HepG2 (cell line): ENCODE results near the gene GRK5. TPM values are rescaled to one million over a fixed set of nuclear protein-coding genes. Genes with fewer than 3 reads are reported as not detected.
A peak's percentile ranks its signal among the peaks of the same experiment; 100 is the strongest.

Source experiments
- ATAC-seq: fragments of 200-7000 bp; cut with Tn5 transposase; 3 replicates; pipeline ENCODE4 v1.9.1; 2020; ENCODE audit warnings: mild to moderate bottlenecking, moderate library complexity
- BruUV-seq: library from RNA; stranded (reverse); fragments of 400-500 nt; replicated peaks from 2 replicates; lab custom pipeline; 2021; lab: Mats Ljungman, UMichigan
- CTCF ChIA-PET: fragments of 300-600 bp; formaldehyde crosslinking; extraction: SDS; loops from one replicate; lab custom pipeline; 2021; ENCODE audit warnings: low total read pairs, inconsistent platforms, low intra/inter-chr PET ratio; lab: Yijun Ruan, JAX
- POLR2A ChIA-PET: fragments of 350-600 bp; sonication (Branson Sonifier 250); formaldehyde crosslinking; loops from one replicate; lab custom pipeline; 2020; ENCODE audit warnings: antibody characterized with exemption, inconsistent platforms; lab: Yijun Ruan, JAX
- DNase-seq: peaks from one replicate; pipeline ENCODE4 v3.0.0-alpha.2; 2015; ENCODE audit warnings: low spot score
- FAIRE-seq: peaks from 3 replicates; lab custom pipeline; 2011; peaks lifted over from hg19 to GRCh38; lab: Jason Lieb, UNC
- H2AFZ ChIP-seq: one replicate; pipeline ENCODE4 v1.6.1; 2011; ENCODE audit warnings: low read length, inconsistent platforms
- H3K27ac ChIP-seq: fragments of 300-600 bp; 3 replicates; pipeline ENCODE4 v1.8.0; 2011; ENCODE audit warnings: mixed run types, mild to moderate bottlenecking, mixed read lengths, low read length, inconsistent platforms; ENCODE audit not compliant: insufficient read depth; ENCODE audit errors: extremely low read length
- H3K27me3 ChIP-seq, 2 experiments: fragments of 200-600 bp in 1 of 2; 2 replicates in 1 of 2; 3 replicates in 1 of 2; pipeline versions ENCODE4 v1.6.0 to v1.8.0; 2011; ENCODE audit warnings: low read length in 2 of 2, mild to moderate bottlenecking in 2 of 2, moderate library complexity in 2 of 2, inconsistent platforms in 1 of 2; ENCODE audit not compliant: insufficient read depth in 2 of 2, control insufficient read depth in 1 of 2
- H3K36me3 ChIP-seq, 2 experiments: fragments of 200-600 bp in 1 of 2; replicated peaks in 1 of 2; 2 replicates in 1 of 2; 3 replicates in 1 of 2; pipeline versions ENCODE4 v1.5.1 to v1.8.0; 2011; ENCODE audit warnings: low read length in 2 of 2, inconsistent platforms in 1 of 2; ENCODE audit not compliant: insufficient read depth in 2 of 2, control insufficient read depth in 1 of 2
- H3K4me1 ChIP-seq: 2 replicates; pipeline ENCODE4 v1.5.1; 2012; ENCODE audit warnings: low read length, inconsistent platforms; ENCODE audit not compliant: insufficient read depth
- H3K4me2 ChIP-seq: 2 replicates; pipeline ENCODE4 v1.6.0; 2011; ENCODE audit warnings: low read depth, low read length, inconsistent platforms
- H3K4me3 ChIP-seq, 3 experiments: fragments of 200-600 bp in 1 of 3; sonication (generic), shearing (Covaris generic) in 1 of 3; replicated peaks in 1 of 3; 2 replicates each; pipeline ENCODE4 v1.5.1; 2011 to 2016; ENCODE audit warnings: low read length in 3 of 3, inconsistent platforms in 2 of 3, low read depth in 2 of 3, mild to moderate bottlenecking in 2 of 3, control low read depth in 1 of 3, mixed read lengths in 1 of 3; ENCODE audit not compliant: insufficient read depth in 1 of 3
- H3K79me2 ChIP-seq: one replicate; pipeline ENCODE4 v1.6.1; 2011; ENCODE audit warnings: low read length, inconsistent platforms; ENCODE audit not compliant: insufficient read depth
- H3K9ac ChIP-seq: 2 replicates; pipeline ENCODE4 v1.6.0; 2011; ENCODE audit warnings: mild to moderate bottlenecking, low read depth, low read length, inconsistent platforms; ENCODE audit not compliant: insufficient read depth
- H3K9me3 ChIP-seq: 2 replicates; pipeline ENCODE4 v1.5.1; 2012; ENCODE audit warnings: mild to moderate bottlenecking, low read length
- H4K20me1 ChIP-seq: 2 replicates; pipeline ENCODE4 v1.6.0; 2011; ENCODE audit warnings: inconsistent platforms, mild to moderate bottlenecking, low read length, moderate library complexity; ENCODE audit not compliant: insufficient read depth
- GLMP ChIP-seq: sonication (generic); formaldehyde crosslinking; IDR thresholded peaks from 2 replicates; pipeline ENCODE4 v1.9.0; 2021; ENCODE audit warnings: missing genetic modification reagents, mild to moderate bottlenecking, borderline replicate concordance
- PHF21A ChIP-seq: sonication (generic); formaldehyde crosslinking; IDR thresholded peaks from 2 replicates; pipeline ENCODE4 v1.5.0; 2020; ENCODE audit warnings: mild to moderate bottlenecking, missing genetic modification reagents
- RAD51 ChIP-seq: fragments of 450-650 bp; IDR thresholded peaks from 2 replicates; pipeline ENCODE4 v1.6.1; 2016; ENCODE audit warnings: borderline replicate concordance
- RARG ChIP-seq: sonication (generic); formaldehyde crosslinking; IDR thresholded peaks from 2 replicates; pipeline ENCODE4 v1.4.0; 2020; ENCODE audit warnings: low read depth, mild to moderate bottlenecking, missing genetic modification reagents
- SP5 ChIP-seq: IDR thresholded peaks from 2 replicates; pipeline ENCODE4 v1.6.1; 2016; ENCODE audit warnings: low read depth, borderline replicate concordance
- SPEN ChIP-seq: sonication (generic); formaldehyde crosslinking; IDR thresholded peaks from 2 replicates; pipeline ENCODE4 v1.5.1; 2020; ENCODE audit warnings: low read depth, mild to moderate bottlenecking, missing genetic modification reagents
- TBL1XR1 ChIP-seq: fragments of 150-350 bp; IDR thresholded peaks from 2 replicates; pipeline ENCODE4 v1.6.1; 2014; ENCODE audit warnings: borderline replicate concordance, low read length; ENCODE audit not compliant: partially characterized antibody
- ZBTB10 ChIP-seq: sonication (generic); formaldehyde crosslinking; IDR thresholded peaks from 2 replicates; pipeline ENCODE4 v1.4.0; 2020; ENCODE audit warnings: missing genetic modification reagents, borderline replicate concordance
- ZBTB26 ChIP-seq: IDR thresholded peaks from 2 replicates; pipeline ENCODE4 v1.6.1; 2016; ENCODE audit warnings: missing compliant biosample characterization, missing genetic modification reagents, borderline replicate concordance
- ZBTB8A ChIP-seq: sonication (generic); formaldehyde crosslinking; IDR thresholded peaks from 2 replicates; pipeline ENCODE4 v1.4.0; 2020; ENCODE audit warnings: mild to moderate bottlenecking, low read depth, missing genetic modification reagents, borderline replicate concordance
- ZFY ChIP-seq: sonication (generic); formaldehyde crosslinking; IDR thresholded peaks from 2 replicates; pipeline ENCODE4 v1.4.0; 2020; ENCODE audit warnings: missing genetic modification reagents
- ZMYM3 ChIP-seq: sonication (generic); formaldehyde crosslinking; IDR thresholded peaks from 2 replicates; pipeline ENCODE4 v1.5.1; 2020; ENCODE audit warnings: mild to moderate bottlenecking, missing genetic modification reagents
- ZNF280D ChIP-seq: sonication (generic); formaldehyde crosslinking; IDR thresholded peaks from 2 replicates; pipeline ENCODE4 v1.5.1; 2020; ENCODE audit warnings: mild to moderate bottlenecking, missing genetic modification reagents
- ZNF564 ChIP-seq: sonication (generic); formaldehyde crosslinking; IDR thresholded peaks from 2 replicates; pipeline ENCODE4 v1.8.1; 2023; ENCODE audit warnings: mild to moderate bottlenecking, missing genetic modification reagents
- ZNF7 ChIP-seq: IDR thresholded peaks from 2 replicates; pipeline ENCODE4 v1.6.1; 2016; ENCODE audit warnings: missing biosample characterization, missing genetic modification reagents
- WGBS: methylation state at CpG from one replicate; pipeline ENCODE4 v1.1.6; 2017; ENCODE audit warnings: low lambda C conversion rate; 5-methylcytosine and 5-hydroxymethylcytosine counted together
- in situ Hi-C: cut with HindIII; loops from 2 replicates; pipeline ENCODE4 v1.10.0; 2017; ENCODE audit warnings: low pct_unique_long_range_greater_than_20kb; ENCODE audit not compliant: extremely low pct_ligation_motif_present
- intact Hi-C: fragments of 100-400 bp; cut with micrococcal nuclease; formaldehyde crosslinking; loops from one replicate; pipeline ENCODE4 v1.10.0; 2022; ENCODE audit not compliant: unreplicated experiment
- polyA plus RNA-seq, 8 experiments: library from polyadenylated mRNA; depleted of rRNA in 3 of 8; stranded (reverse) in 7 of 8; unstranded in 1 of 8; fragments of >200 nt; fragmentation: Illumina TruSeq in 4 of 8; extraction: Trizol in 4 of 8; gene quantifications; 2 replicates each; pipeline versions ENCODE4 v1.2.1 to v1.2.3, GENCODE V29; 2011 to 2016; ENCODE audit warnings: low read depth in 4 of 8, missing spikeins in 1 of 8, mixed read lengths in 1 of 8; ENCODE audit not compliant: insufficient read depth in 1 of 8
- total RNA-seq, 5 experiments: library from RNA; depleted of rRNA; stranded (reverse); fragments of >200 nt; fragmentation: Illumina TruSeq; extraction: Trizol; gene quantifications; 2 replicates each; pipeline ENCODE4 v1.2.3, GENCODE V29; 2016; ENCODE audit warnings: low read depth in 1 of 5

Gene GRK5
- total and polyA plus RNA-seq, 2 of the 13 experiments (the other 11 are each of a cell fraction or from before 2014, with no cell fraction given), result 10.4 to 12.6 TPM

- TF ChIP-seq RARG (CRISPR knock-in tag), result no peak
- TF ChIP-seq ZNF564 (CRISPR knock-in tag), result no peak
- TF ChIP-seq TBL1XR1, result no peak
- no peak for TF ChIP-seq GLMP
- TF ChIP-seq RAD51, result no peak
Measured at GRCh38 chr10:119191881-119192280, 15.5 kb upstream of the GRK5 start (continued).

GRCh38 chr10:119197921-119198320 is 9.4 kb upstream of the GRK5 start:
- H3K9ac ChIP-seq, result no peak overlapping the region
- no peaks in the 10 kb centered on the region for H3K27me3 ChIP-seq
- ChIA-PET CTCF (interaction anchor here (2.1 kb wide), 2 partner anchors 219 to 248 kb away, joined by 19 to 20 read pairs; no protein-coding TSS in a partner anchor), POLR2A (interaction anchor here (1.0 to 2.6 kb wide), 8 partner anchors 8 to 73 kb away, joined by 3 to 14 read pairs (median 10); partner anchors contain the start of genes GRK5 and SFXN4)
- H2AFZ ChIP-seq, result no peak overlapping the region
- peaks cover 46% of the 10 kb centered on the region for H3K4me1 ChIP-seq
- no TSS peak for BruUV-seq
- no peaks in the 10 kb centered on the region for H4K20me1 ChIP-seq
- no peak overlapping the region for H3K27ac ChIP-seq
- ATAC-seq (peak; percentile 30), DNase-seq (peak; percentile 69), FAIRE-seq (no peak)
- in situ Hi-C loops, result loop anchor here (5.0 to 25.0 kb wide), 3 partner anchors 219 to 339 kb away; partner anchors contain the start of gene RGS10
- H3K4me2 ChIP-seq, result peak overlapping the region; percentile 98
- no peaks in the 10 kb centered on the region for H3K36me3 ChIP-seq
- WGBS, result 6% methylated on average over 4 of the region's 4 CpGs
- intact Hi-C loops, result loop anchor here (1.0 to 2.0 kb wide), 2 partner anchors 59 to 219 kb away; no protein-coding TSS in a partner anchor
- no peaks in the 10 kb centered on the region for H3K9me3 ChIP-seq
- peak overlapping the region in 1 of 3 experiments; percentile 62; a peak in 1 of 6 replicates for H3K4me3 ChIP-seq
- no peaks in the 10 kb centered on the region for H3K79me2 ChIP-seq
- no peak for TF ChIP-seq ZBTB8A (CRISPR knock-in tag)
- TF ChIP-seq ZMYM3 (CRISPR knock-in tag), result peak; percentile 51; the same call in 1 of the 2 replicates
- no peak for TF ChIP-seq ZFY (CRISPR knock-in tag)
- TF ChIP-seq SPEN (CRISPR knock-in tag), result no peak
- TF ChIP-seq ZBTB10 (CRISPR knock-in tag), result 0 out of 2 replicates have a peak, but pooled peaks have one; percentile 1
- no peak for TF ChIP-seq ZBTB26 (CRISPR knock-in tag)
- no peak for TF ChIP-seq PHF21A (CRISPR knock-in tag)
- no peak for TF ChIP-seq ZNF7 (CRISPR knock-in tag)
- no peak for TF ChIP-seq SP5 (CRISPR knock-in tag)
- TF ChIP-seq ZNF280D, result 0 out of 2 replicates have a peak, but pooled peaks have one; percentile 35
